Activated CD8-positive, alpha-beta memory T cell treated with anti-CD3 and anti-CD28 coated beads for 24 hours (primary cell): ENCODE data around the gene RIOK1.
"Not testable (repeated sequence)": the region's sequence is repeated elsewhere in the genome, so short reads cannot be mapped to it uniquely, and the experiment has no call there.

Experiments
- DNase-seq: peaks from one replicate; pipeline ENCODE4 v3.0.0-alpha.2; 2020

Gene RIOK1

GRCh38 chr6:7442467-7442866 is 52.9 kb downstream of the RIOK1 start:
- DNase-seq = no peak

GRCh38 chr6:7445101-7445500 is 55.5 kb downstream of the RIOK1 start:
- no peak for DNase-seq

- DNase-seq = no peak
These were observed 56.4 kb downstream of the RIOK1 start for GRCh38 chr6:7445885-7446461.

GRCh38 chr6:7446619-7447325 is 57.2 kb downstream of the RIOK1 start:
- no peak for DNase-seq

- DNase-seq = no peak
These were observed 58.6 kb downstream of the RIOK1 start for GRCh38 chr6:7448232-7448631.

- no peak for DNase-seq
These were observed 59.4 kb downstream of the RIOK1 start for GRCh38 chr6:7449018-7449417.

- no peak for DNase-seq
These were observed 61.7 kb downstream of the RIOK1 start for GRCh38 chr6:7451326-7451725.

- no peak for DNase-seq
These were observed 63.3 kb downstream of the RIOK1 start for GRCh38 chr6:7452898-7453297.

- no peak for DNase-seq
These were observed 65.2 kb downstream of the RIOK1 start for GRCh38 chr6:7454696-7455358.

- not testable (repeated sequence) for DNase-seq
These were observed 66.7 kb downstream of the RIOK1 start for GRCh38 chr6:7456302-7456701.

GRCh38 chr6:7461416-7461815 is 71.8 kb downstream of the RIOK1 start:
- no peak for DNase-seq

GRCh38 chr6:7463785-7464184 is 74.2 kb downstream of the RIOK1 start:
- no peak for DNase-seq

GRCh38 chr6:7467007-7467897 is 77.6 kb downstream of the RIOK1 start:
- DNase-seq = no peak
